ENCODE results near the gene PLPPR3.

DNA sequence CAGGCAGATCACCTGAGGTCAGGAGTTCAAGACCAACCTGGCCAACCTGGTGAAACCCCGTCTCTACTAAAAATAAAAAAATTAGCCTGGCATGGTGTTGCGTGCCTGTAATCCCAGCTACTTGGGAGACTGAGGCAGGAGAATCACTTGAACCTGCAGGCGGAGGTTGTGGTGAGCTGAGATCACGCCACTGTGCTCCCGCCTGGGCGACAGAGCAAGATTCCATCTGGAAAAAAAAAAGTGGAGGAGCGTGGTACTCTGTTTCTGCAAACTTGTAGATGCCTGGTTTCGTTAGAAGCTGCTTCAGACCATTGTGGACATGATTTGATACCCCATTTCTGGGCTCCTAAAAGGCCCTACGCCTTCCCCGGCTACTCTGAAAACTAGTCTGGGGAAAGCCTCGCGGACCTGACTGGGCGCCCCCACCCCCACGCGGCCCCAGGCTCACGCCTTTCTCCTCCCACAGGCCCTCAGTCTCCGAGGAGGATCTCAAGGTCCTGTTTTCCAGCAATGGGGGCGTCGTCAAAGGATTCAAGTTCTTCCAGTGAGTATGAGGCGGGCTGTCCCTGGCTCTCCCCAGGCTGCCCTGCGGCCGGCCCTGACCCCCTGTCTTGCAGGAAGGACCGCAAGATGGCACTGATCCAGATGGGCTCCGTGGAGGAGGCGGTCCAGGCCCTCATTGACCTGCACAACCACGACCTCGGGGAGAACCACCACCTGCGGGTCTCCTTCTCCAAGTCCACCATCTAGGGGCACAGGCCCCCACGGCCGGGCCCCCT is 11.5 kb downstream of the PLPPR3 start:
- TF ChIP-seq ILF3 (IDR thresholded peaks at IDR 0.05; ENCODE audit: borderline replicate concordance) (no peak), JUND (IDR thresholded peaks at IDR 0.05; ENCODE audit: borderline replicate concordance, low read depth, low read length) (no peak), JUND (tag; IDR thresholded peaks at IDR 0.05; ENCODE audit: borderline replicate concordance, low read depth, low read length) (no peak), FOXK1 (CRISPR knock-in tag; IDR thresholded peaks at IDR 0.05; ENCODE audit: borderline replicate concordance) (no peak), FOS (IDR thresholded peaks at IDR 0.05; ENCODE audit: extremely low read depth, insufficient read length) (no peak), TCF7L2 (IDR thresholded peaks at IDR 0.05; ENCODE audit: low read depth, low read length) (no peak)

Measured in K562 (cell line).